Ectodermal cell (in vitro differentiated cells): Measurements from ENCODE around the gene TFF3.
"Not testable (repeated sequence)": the region's sequence is repeated elsewhere in the genome, so short reads cannot be mapped to it uniquely, and the experiment has no call there.

Source experiments
- H3K27ac ChIP-seq: 2 replicates; pipeline ENCODE4 v1.7.0; 2013; ENCODE audit warnings: mild to moderate bottlenecking, low read depth, low read length; ENCODE audit not compliant: insufficient read depth, poor library complexity, severe bottlenecking
- H3K27me3 ChIP-seq: 2 replicates; pipeline ENCODE4 v1.7.0; 2013; ENCODE audit warnings: mild to moderate bottlenecking, low read length; ENCODE audit not compliant: insufficient read depth, control insufficient read depth, poor library complexity, severe bottlenecking
- H3K36me3 ChIP-seq: one replicate; pipeline ENCODE4 v1.7.0; 2013; ENCODE audit warnings: low read length; ENCODE audit not compliant: control insufficient read depth, insufficient read depth
- H3K4me1 ChIP-seq: one replicate; pipeline ENCODE4 v1.7.0; 2013; ENCODE audit warnings: low read length; ENCODE audit not compliant: control insufficient read depth, insufficient read depth
- H3K4me3 ChIP-seq: 2 replicates; pipeline ENCODE4 v1.7.0; 2013; ENCODE audit warnings: low read depth, low read length, control low read depth; ENCODE audit not compliant: insufficient read depth
- H3K9me3 ChIP-seq: 2 replicates; pipeline ENCODE4 v1.7.0; 2013; ENCODE audit warnings: mild to moderate bottlenecking, low read length, moderate library complexity; ENCODE audit not compliant: control insufficient read depth
- WGBS, 2 experiments: methylation state at CpG; one replicate each; pipeline ENCODE4 v1.1.7; 2013; ENCODE audit warnings: missing lambda C conversion rate in 2 of 2; 5-methylcytosine and 5-hydroxymethylcytosine counted together

TFF3 gene

GRCh38 chr21:42298657-42299056 is 16.6 kb downstream of the TFF3 start:
- 87 to 88% methylated on average over 5 of the region's 5 CpGs for WGBS, 2 experiments
- no peak overlapping the region for H3K4me3 ChIP-seq
- H3K27me3 ChIP-seq = no peaks in the 10 kb centered on the region
- no peak overlapping the region for H3K27ac ChIP-seq
- no peaks in the 10 kb centered on the region for H3K36me3 ChIP-seq
- H3K9me3 ChIP-seq = no peaks in the 10 kb centered on the region
- no peaks in the 10 kb centered on the region for H3K4me1 ChIP-seq

- Histone ChIP-seq H3K4me1 (no peaks in the 10 kb centered on the region), H3K27ac (no peak overlapping the region), H3K4me3 (no peak overlapping the region), H3K27me3 (no peaks in the 10 kb centered on the region), H3K36me3 (no peaks in the 10 kb centered on the region), H3K9me3 (no peaks in the 10 kb centered on the region)
- 58 to 62% methylated on average over 6 of the region's 6 CpGs for WGBS, 2 experiments
Measured at GRCh38 chr21:42298237-42298636, 17.0 kb downstream of the TFF3 start.

- Histone ChIP-seq H3K27ac (no peak overlapping the region), H3K27me3 (no peaks in the 10 kb centered on the region), H3K4me1 (no peaks in the 10 kb centered on the region), H3K36me3 (no peaks in the 10 kb centered on the region), H3K4me3 (no peak overlapping the region), H3K9me3 (no peaks in the 10 kb centered on the region)
- WGBS, 2 experiments = 86 to 87% methylated on average over 9 of the region's 9 CpGs
Measured at GRCh38 chr21:42297377-42297776, 17.8 kb downstream of the TFF3 start.

GRCh38 chr21:42296501-42296900 is 18.7 kb downstream of the TFF3 start:
- no peak overlapping the region for H3K27ac ChIP-seq
- H3K27me3 ChIP-seq = no peaks in the 10 kb centered on the region
- H3K9me3 ChIP-seq = no peaks in the 10 kb centered on the region
- 92% methylated on average over 7 of the region's 7 CpGs for WGBS, 2 experiments
- H3K4me3 ChIP-seq = no peak overlapping the region
- H3K36me3 ChIP-seq = no peaks in the 10 kb centered on the region
- no peaks in the 10 kb centered on the region for H3K4me1 ChIP-seq

- Histone ChIP-seq H3K4me3 (no peak overlapping the region), H3K9me3 (no peaks in the 10 kb centered on the region), H3K27me3 (no peaks in the 10 kb centered on the region), H3K27ac (no peak overlapping the region), H3K4me1 (no peaks in the 10 kb centered on the region), H3K36me3 (no peaks in the 10 kb centered on the region)
- 90 to 91% methylated on average over 15 of the region's 15 CpGs for WGBS, 2 experiments
Measured at GRCh38 chr21:42295845-42296244, 19.4 kb downstream of the TFF3 start.

GRCh38 chr21:42294273-42294880 is 20.8 kb downstream of the TFF3 start:
- Histone ChIP-seq H3K4me3 (no peak overlapping the region), H3K4me1 (no peaks in the 10 kb centered on the region), H3K9me3 (no peaks in the 10 kb centered on the region), H3K27ac (no peak overlapping the region), H3K27me3 (no peaks in the 10 kb centered on the region), H3K36me3 (no peaks in the 10 kb centered on the region)
- WGBS, 2 experiments = 94 to 95% methylated on average over 22 of the region's 22 CpGs

- H3K27ac ChIP-seq = no peak overlapping the region
Measured at GRCh38 chr21:42293649-42294272, 21.4 kb downstream of the TFF3 start.

GRCh38 chr21:42292563-42293142 is 22.6 kb downstream of the TFF3 start:
- H3K9me3 ChIP-seq, H3K4me1 ChIP-seq, H3K36me3 ChIP-seq, H3K27ac ChIP-seq, H3K4me3 ChIP-seq, H3K27me3 ChIP-seq: not testable (repeated sequence)
- WGBS, 2 experiments = 80 to 86% methylated on average over 4 of the region's 4 CpGs

More at GRCh38 chr21:42293649-42294272, 21.4 kb downstream of the TFF3 start:
- WGBS, 2 experiments = 90 to 91% methylated on average over 17 of the region's 17 CpGs
- Histone ChIP-seq H3K4me3 (no peak overlapping the region), H3K9me3 (no peaks in the 10 kb centered on the region), H3K36me3 (no peaks in the 10 kb centered on the region), H3K27me3 (no peaks in the 10 kb centered on the region), H3K4me1 (no peaks in the 10 kb centered on the region)

GRCh38 chr21:42291751-42292562 is 23.3 kb downstream of the TFF3 start:
- 86 to 88% methylated on average over 22 of the region's 22 CpGs for WGBS, 2 experiments

More at GRCh38 chr21:42291751-42292562, 23.3 kb downstream of the TFF3 start:
- no peaks in the 10 kb centered on the region for H3K27me3 ChIP-seq
- H3K4me3 ChIP-seq = no peak overlapping the region
- no peaks in the 10 kb centered on the region for H3K4me1 ChIP-seq
- H3K36me3 ChIP-seq = no peaks in the 10 kb centered on the region
- H3K9me3 ChIP-seq = no peaks in the 10 kb centered on the region
- H3K27ac ChIP-seq = no peak overlapping the region
